IPS-20b (cell line): Measurements from ENCODE around the gene TNS2.
"Not testable (repeated sequence)": the region's sequence is repeated elsewhere in the genome, so short reads cannot be mapped to it uniquely, and the experiment has no call there.

Experiments
- H3K27ac ChIP-seq: one replicate; pipeline ENCODE4 v1.5.1; 2013; ENCODE audit warnings: low read length
- H3K27me3 ChIP-seq: 2 replicates; pipeline ENCODE4 v1.6.1; 2013; ENCODE audit warnings: mild to moderate bottlenecking, low read length, inconsistent platforms; ENCODE audit not compliant: insufficient read depth
- H3K36me3 ChIP-seq: 2 replicates; pipeline ENCODE4 v1.6.1; 2013; ENCODE audit warnings: low read depth, mild to moderate bottlenecking, inconsistent platforms, low read length, moderate library complexity; ENCODE audit not compliant: insufficient read depth
- H3K4me1 ChIP-seq: 2 replicates; pipeline ENCODE4 v1.6.1; 2013; ENCODE audit warnings: mild to moderate bottlenecking, control low read depth, inconsistent platforms, low read length, moderate library complexity; ENCODE audit not compliant: insufficient read depth
- H3K4me3 ChIP-seq: 2 replicates; pipeline ENCODE4 v1.5.1; 2013; ENCODE audit warnings: mild to moderate bottlenecking, low read length, inconsistent platforms
- H3K9ac ChIP-seq: 2 replicates; pipeline ENCODE4 v1.6.1; 2013; ENCODE audit warnings: low read depth, mild to moderate bottlenecking, inconsistent platforms, low read length, moderate library complexity
- H3K9me3 ChIP-seq: 2 replicates; pipeline ENCODE4 v1.6.1; 2013; ENCODE audit warnings: mild to moderate bottlenecking, low read depth, low read length, inconsistent platforms; ENCODE audit not compliant: insufficient read depth

The TNS2 gene

DNA sequence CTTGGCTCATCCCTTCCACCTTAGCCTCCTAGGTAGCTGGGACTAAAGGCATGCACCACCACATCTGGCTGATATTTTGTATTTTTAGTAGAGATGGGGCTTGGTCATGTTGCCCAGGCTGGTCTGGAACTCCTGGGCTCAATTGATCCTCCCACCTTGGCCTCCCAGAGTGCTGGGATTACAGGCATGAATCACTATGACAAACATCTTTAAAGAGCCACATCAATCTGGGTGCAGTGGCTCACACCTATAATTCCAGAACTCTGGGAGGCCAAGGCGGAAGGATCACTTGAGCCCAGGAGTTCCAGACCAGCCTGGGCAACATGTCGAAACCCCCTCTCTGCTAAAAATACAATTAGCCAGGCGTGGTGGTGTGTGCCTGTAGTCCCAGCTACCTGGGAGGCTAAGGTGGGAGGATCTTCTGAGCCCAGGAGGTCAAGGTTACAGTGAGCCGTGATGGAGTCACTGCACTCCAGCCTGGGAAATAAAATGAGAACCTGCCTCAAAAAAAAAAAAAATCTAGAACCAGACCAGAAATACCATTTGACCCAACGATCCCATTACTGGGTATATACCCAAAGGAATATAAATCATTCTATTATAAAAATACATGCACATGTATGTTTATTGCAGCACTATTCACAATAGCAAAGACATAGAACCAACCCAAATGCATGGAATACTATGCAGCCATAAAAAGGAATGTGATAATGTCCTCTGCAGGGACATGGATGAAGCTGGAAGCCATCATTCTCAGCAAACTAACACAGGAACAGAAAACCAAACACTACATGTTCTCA, 45.1 kb downstream of the TNS2 start:
- H3K9ac ChIP-seq, H3K9me3 ChIP-seq, H3K36me3 ChIP-seq, H3K4me3 ChIP-seq, H3K27ac ChIP-seq: not testable (repeated sequence)
- H3K4me1 ChIP-seq = peaks cover 16% of the 10 kb centered on the region; the same call in 1 of the 2 replicates
- peaks cover 57% of the 10 kb centered on the region for H3K27me3 ChIP-seq

DNA sequence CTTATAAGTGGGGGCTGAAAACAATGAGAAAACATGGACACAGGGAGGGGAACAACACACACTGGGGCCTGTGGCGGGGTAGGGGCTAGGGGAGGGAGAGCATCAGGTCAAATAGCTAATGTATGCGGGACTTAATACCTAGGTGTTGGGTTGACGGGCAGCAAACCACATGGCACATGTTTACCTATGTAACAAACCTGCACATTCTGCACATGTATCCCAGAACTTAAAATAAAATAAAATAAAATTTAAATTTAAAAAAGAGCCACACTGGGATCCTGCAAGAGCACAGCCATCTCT, 45.7 kb downstream of the TNS2 start:
- peaks cover 16% of the 10 kb centered on the region; the same call in 1 of the 2 replicates for H3K4me1 ChIP-seq
- not testable (repeated sequence) for H3K27ac ChIP-seq, H3K9me3 ChIP-seq, H3K9ac ChIP-seq, H3K4me3 ChIP-seq, H3K36me3 ChIP-seq
- peaks cover 57% of the 10 kb centered on the region for H3K27me3 ChIP-seq

DNA sequence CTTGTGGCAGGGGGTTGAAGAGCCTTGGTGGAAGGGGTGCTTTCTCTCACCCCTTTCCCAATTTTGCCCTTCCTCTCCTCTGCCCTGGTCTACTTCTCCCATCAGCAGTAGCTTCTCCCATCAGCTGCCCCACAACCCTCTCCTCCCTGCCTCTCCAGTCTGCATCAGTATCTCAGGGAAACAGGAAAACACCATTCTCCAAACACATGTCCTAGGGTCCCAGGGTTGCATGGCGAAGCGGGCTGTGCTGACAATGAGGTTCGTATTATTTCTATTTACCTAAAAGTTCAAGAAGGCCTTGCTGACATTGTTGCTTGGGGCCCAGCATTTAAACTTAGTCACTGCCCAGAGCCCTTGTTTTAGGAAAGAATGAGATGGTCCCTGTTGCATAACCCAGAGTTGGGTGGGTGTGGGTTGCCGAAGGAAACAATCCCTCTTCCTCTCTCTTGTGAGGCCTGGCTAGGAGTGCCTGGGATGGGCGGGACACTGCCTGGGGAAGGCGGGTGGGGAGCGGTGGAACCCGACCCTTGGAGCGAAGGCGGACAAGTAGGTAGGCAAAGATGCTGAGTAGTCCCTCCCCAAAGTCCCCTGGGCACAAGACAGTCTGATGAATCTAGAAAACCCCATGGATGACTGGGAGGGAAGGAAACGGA, 46.4 kb downstream of the TNS2 start:
- H3K9me3 ChIP-seq = no peaks in the 10 kb centered on the region
- H3K4me1 ChIP-seq = peaks cover 16% of the 10 kb centered on the region; the same call in 1 of the 2 replicates
- no peaks in the 10 kb centered on the region for H3K36me3 ChIP-seq
- H3K27ac ChIP-seq = no peak overlapping the region
- H3K9ac ChIP-seq = no peak overlapping the region
- H3K4me3 ChIP-seq = peak overlapping the region; percentile 72
- peaks cover 50% of the 10 kb centered on the region for H3K27me3 ChIP-seq

- Histone ChIP-seq H3K9me3 (no peaks in the 10 kb centered on the region), H3K27ac (no peak overlapping the region), H3K9ac (no peak overlapping the region; the same call in 1 of the 2 replicates), H3K27me3 (peaks cover 45% of the 10 kb centered on the region), H3K4me3 (peak overlapping the region; percentile 72), H3K36me3 (no peaks in the 10 kb centered on the region), H3K4me1 (peaks cover 16% of the 10 kb centered on the region; the same call in 1 of the 2 replicates)
Observed at GRCh38 chr12:53096759-53097158, 46.9 kb downstream of the TNS2 start.

DNA sequence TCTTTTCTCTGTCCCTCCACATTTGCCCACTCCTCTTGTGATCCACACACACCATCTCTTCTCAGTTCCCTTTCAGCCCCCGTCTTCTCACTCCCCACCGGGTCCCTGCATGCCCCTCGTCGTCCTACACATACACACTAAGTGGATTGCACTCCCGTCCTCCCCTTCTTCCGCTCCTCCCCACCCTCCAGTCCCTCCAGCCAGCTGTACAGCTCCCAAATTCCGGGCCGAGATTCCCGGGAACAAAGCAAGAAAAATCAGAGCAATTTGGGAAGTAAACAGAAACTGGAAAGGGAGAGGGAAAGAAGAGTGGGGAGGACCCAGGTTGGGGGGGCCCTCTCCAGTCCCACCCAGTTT, 47.3 kb downstream of the TNS2 start:
- no peak overlapping the region; the same call in 1 of the 2 replicates for H3K9ac ChIP-seq

GRCh38 chr12:53097564-53098353, 47.9 kb downstream of the TNS2 start, which contains the start of gene IGFBP6:
TSS of gene IGFBP6 (plus strand) at chr12:53097667. CDS start at chr12:53097718, 51 bp downstream.
- Histone ChIP-seq H3K4me3 (peak within 1 kb of the TSS; percentile 72), H3K36me3 (no peaks in the 10 kb centered on the region), H3K9ac (no peak within 1 kb of the TSS; the same call in 1 of the 2 replicates), H3K9me3 (no peaks in the 10 kb centered on the region), H3K27ac (no peak within 1 kb of the TSS), H3K4me1 (peaks cover 16% of the 10 kb centered on the region; the same call in 1 of the 2 replicates), H3K27me3 (peaks cover 44% of the 10 kb centered on the region)

More for the DNA sequence above, 47.3 kb downstream of the TNS2 start:
- H3K9me3 ChIP-seq = no peaks in the 10 kb centered on the region
- H3K4me3 ChIP-seq = peak overlapping the region; percentile 72
- no peak overlapping the region for H3K27ac ChIP-seq
- H3K27me3 ChIP-seq = peaks cover 44% of the 10 kb centered on the region
- no peaks in the 10 kb centered on the region for H3K36me3 ChIP-seq
- H3K4me1 ChIP-seq = peaks cover 16% of the 10 kb centered on the region; the same call in 1 of the 2 replicates

DNA sequence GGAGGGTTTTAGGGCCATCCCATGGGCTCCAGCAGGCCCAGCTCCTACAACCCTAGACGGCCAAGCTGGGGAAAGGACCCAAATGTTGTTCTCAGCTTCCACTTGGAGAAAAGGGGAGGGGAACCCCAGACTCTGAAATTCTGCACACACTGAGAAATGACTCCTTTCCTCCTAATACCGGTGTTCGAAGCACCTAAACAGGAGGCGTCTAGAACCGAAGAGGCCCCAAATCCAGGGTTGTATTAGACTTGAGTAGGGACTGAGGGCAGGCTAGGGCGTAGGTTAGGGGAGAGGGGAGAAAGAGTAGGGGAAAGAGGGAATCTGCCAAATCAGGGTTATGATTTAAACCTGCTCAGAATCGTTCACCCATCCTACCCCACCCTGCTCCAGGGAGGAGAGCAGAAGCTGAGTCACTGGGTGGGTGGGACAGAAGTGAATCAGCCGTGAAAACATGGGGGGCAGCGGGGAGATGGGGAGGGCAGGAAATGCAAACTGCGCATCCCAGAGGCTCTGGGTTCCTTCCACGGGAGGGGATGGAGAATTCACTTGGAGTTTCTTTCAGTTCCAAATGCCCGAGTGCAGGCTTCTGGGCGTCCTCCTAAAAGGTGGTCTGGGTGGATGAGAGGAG, 48.6 kb downstream of the TNS2 start:
- peak overlapping the region; percentile 72 for H3K4me3 ChIP-seq
- H3K9ac ChIP-seq = no peak overlapping the region
- H3K36me3 ChIP-seq = no peaks in the 10 kb centered on the region
- H3K27me3 ChIP-seq = peaks cover 44% of the 10 kb centered on the region
- H3K4me1 ChIP-seq = peaks cover 16% of the 10 kb centered on the region; the same call in 1 of the 2 replicates
- no peak overlapping the region for H3K27ac ChIP-seq
- H3K9me3 ChIP-seq = no peaks in the 10 kb centered on the region

GRCh38 chr12:53099071-53099882, 49.4 kb downstream of the TNS2 start:
- no peak overlapping the region for H3K9ac ChIP-seq
- peak overlapping the region; percentile 72; the same call in 1 of the 2 replicates for H3K4me3 ChIP-seq
- peaks cover 16% of the 10 kb centered on the region; the same call in 1 of the 2 replicates for H3K4me1 ChIP-seq
- no peaks in the 10 kb centered on the region for H3K9me3 ChIP-seq
- peaks cover 44% of the 10 kb centered on the region for H3K27me3 ChIP-seq
- H3K27ac ChIP-seq = no peak overlapping the region
- no peaks in the 10 kb centered on the region for H3K36me3 ChIP-seq

DNA sequence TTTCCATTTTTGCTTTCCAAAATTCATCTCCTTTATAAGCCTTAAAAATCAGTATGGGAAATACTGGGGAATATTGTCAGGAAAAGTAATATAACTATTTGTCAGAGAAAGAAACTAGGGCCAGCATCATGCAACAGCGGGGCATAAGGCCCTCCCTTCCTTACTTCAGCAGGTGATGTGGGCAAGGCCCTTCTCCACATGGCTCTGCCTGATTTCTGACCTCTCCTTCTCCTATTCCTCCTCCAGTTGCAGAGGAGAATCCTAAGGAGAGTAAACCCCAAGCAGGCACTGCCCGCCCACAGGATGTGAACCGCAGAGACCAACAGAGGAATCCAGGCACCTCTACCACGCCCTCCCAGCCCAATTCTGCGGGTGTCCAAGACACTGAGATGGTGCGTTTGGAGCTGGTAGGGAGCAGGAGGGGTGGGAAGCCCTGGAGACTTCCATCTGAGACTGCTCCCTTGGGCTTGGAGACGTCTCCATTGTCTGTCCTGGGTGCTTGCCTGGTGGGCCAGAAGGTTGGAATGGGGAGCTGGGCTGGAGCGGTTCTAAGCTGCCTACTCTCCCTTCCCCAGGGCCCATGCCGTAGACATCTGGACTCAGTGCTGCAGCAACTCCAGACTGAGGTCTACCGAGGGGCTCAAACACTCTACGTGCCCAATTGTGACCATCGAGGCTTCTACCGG, 50.7 kb downstream of the TNS2 start:
- Histone ChIP-seq H3K4me1 (peaks cover 16% of the 10 kb centered on the region; the same call in 1 of the 2 replicates), H3K9me3 (no peaks in the 10 kb centered on the region), H3K9ac (no peak overlapping the region), H3K36me3 (no peaks in the 10 kb centered on the region), H3K4me3 (no peak overlapping the region), H3K27me3 (peaks cover 38% of the 10 kb centered on the region), H3K27ac (no peak overlapping the region)

GRCh38 chr12:53101266-53101665, 51.4 kb downstream of the TNS2 start:
- H3K9ac ChIP-seq = no peak overlapping the region

More at GRCh38 chr12:53101266-53101665, 51.4 kb downstream of the TNS2 start:
- Histone ChIP-seq H3K4me1 (peaks cover 11% of the 10 kb centered on the region; the same call in 1 of the 2 replicates), H3K27ac (no peak overlapping the region), H3K36me3 (no peaks in the 10 kb centered on the region), H3K27me3 (peaks cover 31% of the 10 kb centered on the region), H3K4me3 (no peak overlapping the region), H3K9me3 (no peaks in the 10 kb centered on the region)
